Neutrophil (primary cell): ENCODE measurements around the gene DCPS.

Experiments
- H3K27ac ChIP-seq: fragments of 200-600 bp; sonication (generic); 2 replicates; pipeline ENCODE4 v1.5.1; 2016; ENCODE audit warnings: mild to moderate bottlenecking, moderate library complexity
- H3K27me3 ChIP-seq: fragments of 200-600 bp; sonication (generic); 2 replicates; pipeline ENCODE4 v1.6.0; 2016; ENCODE audit warnings: mild to moderate bottlenecking
- H3K36me3 ChIP-seq: fragments of 200-600 bp; sonication (generic); 2 replicates; pipeline ENCODE4 v1.5.1; 2017
- H3K4me1 ChIP-seq, 2 experiments: fragments of 200-600 bp in 1 of 2; sonication (generic) in 1 of 2; 1 replicate in 1 of 2; 2 replicates in 1 of 2; pipeline versions ENCODE4 v1.5.1 to v1.6.1; 2013 to 2016; ENCODE audit warnings: low read depth in 1 of 2, low read length in 1 of 2, mild to moderate bottlenecking in 1 of 2, moderate library complexity in 1 of 2; ENCODE audit not compliant: control insufficient read depth in 1 of 2, insufficient read depth in 1 of 2
- H3K4me3 ChIP-seq, 2 experiments: fragments of 200-600 bp in 1 of 2; sonication (generic) in 1 of 2; 1 replicate in 1 of 2; 2 replicates in 1 of 2; pipeline ENCODE4 v1.5.1; 2013 to 2016; ENCODE audit warnings: low read depth in 1 of 2, low read length in 1 of 2, mild to moderate bottlenecking in 1 of 2, moderate library complexity in 1 of 2
- H3K9me3 ChIP-seq: fragments of 200-600 bp; sonication (generic); 2 replicates; pipeline ENCODE4 v1.5.1; 2016
- TF ChIP-seq, protein P1 (sequence below): fragments of 200-600 bp; sonication (generic); IDR thresholded peaks from 2 replicates; pipeline ENCODE4 v1.5.1; 2016; ENCODE audit warnings: antibody characterized with exemption

The DCPS gene

DNA sequence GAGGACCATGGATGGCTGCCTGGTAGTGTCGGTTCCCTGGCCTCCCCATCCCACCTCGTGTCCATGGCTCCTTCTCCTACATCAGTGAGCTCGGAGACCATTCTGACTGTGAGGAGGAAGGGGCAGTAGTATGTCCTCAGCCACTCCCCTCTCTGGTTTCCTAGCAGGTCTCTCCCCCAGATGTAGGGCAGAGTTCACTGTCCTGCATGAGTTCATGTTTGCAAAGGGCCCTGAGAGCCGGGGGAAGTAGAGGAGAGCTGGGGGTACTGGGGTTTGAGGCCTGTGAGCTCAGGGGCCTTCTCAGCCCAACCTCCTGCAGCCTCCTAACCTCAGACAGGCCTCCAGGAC, 33.2 kb downstream of the DCPS start:
- Histone ChIP-seq H3K4me1 (peaks cover 16 to 21% of the 10 kb centered on the region in 2 experiments), H3K27me3 (no peaks in the 10 kb centered on the region), H3K4me3 (no peak overlapping the region), H3K36me3 (peaks cover 43% of the 10 kb centered on the region), H3K27ac (peak overlapping the region; percentile 68), H3K9me3 (no peaks in the 10 kb centered on the region)
- TF ChIP-seq, protein P1, sequence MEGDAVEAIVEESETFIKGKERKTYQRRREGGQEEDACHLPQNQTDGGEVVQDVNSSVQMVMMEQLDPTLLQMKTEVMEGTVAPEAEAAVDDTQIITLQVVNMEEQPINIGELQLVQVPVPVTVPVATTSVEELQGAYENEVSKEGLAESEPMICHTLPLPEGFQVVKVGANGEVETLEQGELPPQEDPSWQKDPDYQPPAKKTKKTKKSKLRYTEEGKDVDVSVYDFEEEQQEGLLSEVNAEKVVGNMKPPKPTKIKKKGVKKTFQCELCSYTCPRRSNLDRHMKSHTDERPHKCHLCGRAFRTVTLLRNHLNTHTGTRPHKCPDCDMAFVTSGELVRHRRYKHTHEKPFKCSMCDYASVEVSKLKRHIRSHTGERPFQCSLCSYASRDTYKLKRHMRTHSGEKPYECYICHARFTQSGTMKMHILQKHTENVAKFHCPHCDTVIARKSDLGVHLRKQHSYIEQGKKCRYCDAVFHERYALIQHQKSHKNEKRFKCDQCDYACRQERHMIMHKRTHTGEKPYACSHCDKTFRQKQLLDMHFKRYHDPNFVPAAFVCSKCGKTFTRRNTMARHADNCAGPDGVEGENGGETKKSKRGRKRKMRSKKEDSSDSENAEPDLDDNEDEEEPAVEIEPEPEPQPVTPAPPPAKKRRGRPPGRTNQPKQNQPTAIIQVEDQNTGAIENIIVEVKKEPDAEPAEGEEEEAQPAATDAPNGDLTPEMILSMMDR, result no peak

DNA sequence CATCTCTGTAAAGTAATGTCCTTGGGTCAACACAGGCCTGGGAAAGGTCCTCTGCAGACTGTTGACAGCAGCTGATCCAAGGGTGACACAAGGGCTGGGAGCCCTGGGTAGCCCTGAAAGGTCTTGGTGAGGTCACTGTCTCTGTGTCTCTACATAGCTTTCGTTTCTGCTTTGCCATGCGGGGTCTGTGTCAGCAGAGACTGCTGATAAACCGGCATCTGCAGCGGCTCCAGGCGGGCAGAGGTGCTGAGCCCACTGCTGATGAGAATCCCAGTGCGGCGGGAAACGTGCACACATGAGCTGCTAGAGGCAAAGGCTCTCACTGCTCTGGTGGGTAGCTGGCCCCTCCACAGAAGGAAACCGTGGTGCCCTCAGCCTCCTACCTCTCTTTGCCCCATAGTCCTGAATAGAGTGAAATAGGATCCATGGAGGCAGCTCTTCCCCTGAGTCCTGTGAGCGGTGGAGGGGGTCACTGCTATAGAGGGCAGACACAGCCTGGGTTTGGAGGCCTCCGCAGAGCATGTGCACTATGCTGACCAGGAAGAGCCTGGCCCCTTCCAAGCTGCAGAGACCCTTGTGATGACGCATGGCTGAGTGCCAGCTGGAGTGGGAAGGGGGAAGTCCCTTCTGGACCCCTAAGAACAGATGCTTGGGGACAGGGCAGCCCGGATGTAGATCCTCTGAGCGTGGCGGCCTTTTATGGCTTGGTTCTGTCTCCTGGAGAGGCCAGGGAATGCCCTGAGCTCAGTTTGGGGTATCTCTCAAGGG, 33.8 kb downstream of the DCPS start:
- TF ChIP-seq, protein P1, result no peak
- peak overlapping the region; percentile 68 for H3K27ac ChIP-seq
- H3K36me3 ChIP-seq, result peaks cover 38% of the 10 kb centered on the region
- H3K9me3 ChIP-seq, result no peaks in the 10 kb centered on the region
- H3K4me3 ChIP-seq, result no peak overlapping the region
- no peaks in the 10 kb centered on the region for H3K27me3 ChIP-seq
- H3K4me1 ChIP-seq, result peaks cover 16 to 21% of the 10 kb centered on the region in 2 experiments

DNA sequence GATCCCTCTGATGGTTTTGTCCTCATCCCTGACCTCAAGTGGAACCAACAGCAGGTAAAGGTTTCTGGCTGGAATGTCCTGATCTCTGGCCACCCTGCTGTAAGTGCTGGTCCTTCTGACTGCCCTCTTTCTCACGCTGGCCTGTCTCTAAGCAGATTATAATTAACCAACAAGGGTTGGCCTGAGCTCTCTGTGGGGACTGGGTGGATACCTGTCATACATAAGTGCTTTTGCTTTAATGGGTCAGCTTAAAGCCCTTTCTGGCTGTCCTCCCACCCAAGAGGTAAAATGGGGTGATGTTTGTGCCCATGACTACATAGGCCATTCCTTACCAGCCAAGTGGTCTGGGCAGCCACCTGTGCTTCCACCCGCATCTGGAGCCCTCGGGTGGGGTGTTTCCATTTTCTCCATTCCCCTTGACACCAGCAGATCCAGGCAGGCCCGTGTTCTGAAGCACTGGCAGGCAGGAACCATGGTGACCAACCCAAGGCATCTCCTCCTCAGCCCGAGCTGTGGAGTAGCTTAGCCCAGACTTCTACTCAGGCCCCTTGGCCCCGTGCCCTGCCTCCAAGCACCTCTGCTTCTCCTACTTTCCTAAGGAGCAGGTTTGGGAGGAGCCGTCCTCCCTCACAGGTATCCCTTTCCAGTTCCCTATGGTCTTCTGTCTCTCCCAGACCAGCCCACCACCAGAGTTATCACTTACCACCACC, 34.6 kb downstream of the DCPS start:
- peak overlapping the region; percentile 14 for H3K27ac ChIP-seq
- no peaks in the 10 kb centered on the region for H3K9me3 ChIP-seq
- TF ChIP-seq, protein P1, result no peak
- H3K4me1 ChIP-seq, result peaks cover 16 to 21% of the 10 kb centered on the region in 2 experiments
- no peak overlapping the region for H3K4me3 ChIP-seq
- peaks cover 30% of the 10 kb centered on the region for H3K36me3 ChIP-seq
- H3K27me3 ChIP-seq, result no peaks in the 10 kb centered on the region

DNA sequence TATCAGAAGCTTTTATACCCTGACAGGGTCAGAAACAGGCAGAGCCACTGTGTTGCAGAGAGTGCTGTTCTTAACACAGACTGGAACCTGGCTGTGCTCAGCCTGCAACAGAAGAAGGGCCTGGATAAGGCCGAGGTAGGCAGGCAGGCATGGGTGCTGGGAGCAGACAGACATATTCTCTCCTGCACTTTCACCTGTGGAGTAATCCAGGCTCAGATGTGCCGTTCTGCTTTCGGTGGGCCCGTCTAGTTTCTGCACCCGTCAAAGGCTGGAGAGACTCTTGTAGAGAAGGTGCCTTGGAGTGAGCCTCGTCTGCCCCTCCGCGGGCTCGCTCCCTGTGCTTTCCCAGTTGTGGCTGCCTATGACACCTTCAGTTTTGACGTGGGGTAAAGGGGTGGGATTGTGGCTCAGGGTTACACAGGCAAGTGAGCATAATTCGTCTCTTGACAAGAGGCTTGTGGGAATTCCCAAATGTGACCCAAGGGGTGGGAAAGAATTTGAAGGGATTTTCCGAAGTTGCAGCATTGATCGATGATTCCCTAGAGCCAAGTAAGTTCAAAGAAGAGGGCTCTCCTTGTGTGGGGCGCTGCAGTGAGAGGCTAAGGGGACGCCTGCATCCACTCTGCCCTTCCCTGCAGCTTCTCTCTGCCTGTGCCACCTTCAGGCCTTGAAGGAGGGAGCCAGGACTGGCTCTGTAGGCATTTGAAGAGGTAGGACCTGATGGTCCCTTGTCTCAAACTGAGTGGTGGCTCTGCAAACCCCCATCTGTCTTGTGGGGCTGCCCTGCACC, 35.4 kb downstream of the DCPS start:
- Histone ChIP-seq H3K36me3 (peaks cover 27% of the 10 kb centered on the region), H3K4me3 (no peak overlapping the region), H3K27me3 (no peaks in the 10 kb centered on the region), H3K27ac (no peak overlapping the region), H3K4me1 (peaks cover 16 to 21% of the 10 kb centered on the region in 2 experiments), H3K9me3 (no peaks in the 10 kb centered on the region)
- TF ChIP-seq, protein P1, result no peak

DNA sequence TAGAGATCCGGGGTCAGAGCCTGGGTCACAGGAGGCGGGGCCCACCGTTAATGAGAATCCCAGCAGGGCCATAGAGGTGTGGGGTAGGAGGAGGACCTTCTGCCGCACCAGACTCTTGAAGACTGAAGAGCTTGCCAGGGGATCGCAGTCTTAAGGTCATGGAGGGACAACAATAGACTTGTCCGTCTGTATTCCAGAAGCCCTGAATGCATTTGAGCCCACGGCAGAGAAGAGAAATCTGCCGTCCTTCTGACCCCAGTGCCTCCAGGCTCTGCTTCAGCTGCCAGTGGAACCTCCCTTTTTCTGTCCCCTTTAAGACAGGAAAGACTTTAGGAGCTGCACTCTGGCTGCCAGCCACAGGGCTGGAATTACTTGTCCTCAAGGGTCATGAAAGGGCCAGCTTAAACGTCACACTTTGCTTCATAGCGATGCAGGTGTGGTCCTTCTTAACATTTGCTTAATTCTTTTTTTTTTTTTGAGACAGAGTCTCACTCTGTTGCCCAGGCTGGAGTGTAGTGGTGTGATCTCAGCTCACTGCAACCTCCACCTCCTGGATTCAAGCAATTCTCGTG, 36.1 kb downstream of the DCPS start:
- no peaks in the 10 kb centered on the region for H3K27me3 ChIP-seq
- H3K4me3 ChIP-seq, result no peak overlapping the region
- H3K9me3 ChIP-seq, result no peaks in the 10 kb centered on the region
- no peak overlapping the region for H3K27ac ChIP-seq
- peaks cover 27% of the 10 kb centered on the region for H3K36me3 ChIP-seq
- TF ChIP-seq, protein P1, result no peak
- peaks cover 22 to 27% of the 10 kb centered on the region in 2 experiments for H3K4me1 ChIP-seq
